GM06990 (cell line): ENCODE data around the gene KCNJ6.
"Not testable (repeated sequence)": the region's sequence is repeated elsewhere in the genome, so short reads cannot be mapped to it uniquely, and the experiment has no call there.

Source experiments
- DNase-seq: peaks from one replicate; pipeline ENCODE4 v3.0.0-alpha.2; 2011; ENCODE audit not compliant: insufficient read length; ENCODE audit errors: extremely low read depth
- H3K27me3 ChIP-seq: replicated peaks from 2 replicates; pipeline ENCODE4 v1.6.0; 2011; ENCODE audit warnings: low read length; ENCODE audit not compliant: control insufficient read depth, insufficient read depth
- H3K36me3 ChIP-seq: 2 replicates; pipeline ENCODE4 v1.5.1; 2011; ENCODE audit warnings: low read length; ENCODE audit not compliant: control insufficient read depth, insufficient read depth
- H3K4me3 ChIP-seq: replicated peaks from 2 replicates; pipeline ENCODE4 v1.5.1; 2011; ENCODE audit warnings: low read depth, mild to moderate bottlenecking, control low read depth, low read length
- CTCF ChIP-seq: IDR thresholded peaks from 2 replicates; pipeline ENCODE4 v1.5.1; 2011; ENCODE audit warnings: low read length, control low read depth, mild to moderate bottlenecking, inconsistent platforms; ENCODE audit not compliant: insufficient read depth, poor library complexity, severe bottlenecking

Gene KCNJ6

DNA sequence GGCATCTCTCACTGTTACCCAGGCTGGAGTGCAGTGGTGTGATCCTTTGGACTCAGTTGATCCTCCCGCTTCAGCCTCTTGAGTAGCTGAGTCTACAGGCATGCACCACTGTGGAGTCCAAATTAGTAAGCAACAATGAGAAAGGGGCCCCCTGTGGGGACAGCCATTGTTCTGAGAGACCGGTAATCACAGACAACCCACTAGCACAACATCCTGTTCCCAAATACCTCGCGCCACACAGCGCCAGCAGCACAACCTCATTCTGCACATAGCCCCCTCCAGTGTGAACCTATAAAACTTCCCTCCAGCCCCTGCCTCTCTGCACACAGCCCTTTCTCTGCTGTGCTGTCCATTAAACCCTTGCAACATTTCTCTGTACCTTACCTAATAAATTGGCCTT, 323.2 kb downstream of the KCNJ6 start:
- H3K4me3 ChIP-seq, result no peak overlapping the region
- no peaks in the 10 kb centered on the region for H3K36me3 ChIP-seq
- DNase-seq, result no peak
- TF ChIP-seq CTCF, result no peak
- H3K27me3 ChIP-seq, result no peaks in the 10 kb centered on the region

DNA sequence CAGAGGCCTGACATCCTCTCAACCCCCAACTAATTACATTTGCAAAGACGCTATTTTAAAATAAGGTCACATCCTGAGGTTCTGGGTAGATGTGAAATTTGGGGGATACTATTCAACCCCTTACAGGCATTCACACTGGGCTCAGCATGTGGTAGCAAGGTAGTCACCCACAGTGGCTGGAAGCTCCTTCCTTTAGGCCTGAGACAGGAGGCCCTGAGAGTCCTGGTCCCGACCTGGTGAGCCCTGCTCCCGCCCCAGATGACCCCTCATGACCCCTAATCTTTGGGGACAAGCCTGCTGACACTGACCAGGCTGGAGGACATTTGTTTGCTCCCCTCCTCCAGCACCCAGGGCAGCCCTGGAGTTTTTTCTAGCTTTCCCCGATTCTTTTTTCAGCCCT, 323.8 kb downstream of the KCNJ6 start:
- Histone ChIP-seq H3K4me3 (no peak overlapping the region), H3K27me3 (no peaks in the 10 kb centered on the region), H3K36me3 (no peaks in the 10 kb centered on the region)
- no peak for TF ChIP-seq CTCF
- DNase-seq, result no peak

- H3K27me3 ChIP-seq, H3K4me3 ChIP-seq, DNase-seq, H3K36me3 ChIP-seq: not testable (repeated sequence)
Measured at GRCh38 chr21:37591994-37592393, 324.3 kb downstream of the KCNJ6 start.

DNA sequence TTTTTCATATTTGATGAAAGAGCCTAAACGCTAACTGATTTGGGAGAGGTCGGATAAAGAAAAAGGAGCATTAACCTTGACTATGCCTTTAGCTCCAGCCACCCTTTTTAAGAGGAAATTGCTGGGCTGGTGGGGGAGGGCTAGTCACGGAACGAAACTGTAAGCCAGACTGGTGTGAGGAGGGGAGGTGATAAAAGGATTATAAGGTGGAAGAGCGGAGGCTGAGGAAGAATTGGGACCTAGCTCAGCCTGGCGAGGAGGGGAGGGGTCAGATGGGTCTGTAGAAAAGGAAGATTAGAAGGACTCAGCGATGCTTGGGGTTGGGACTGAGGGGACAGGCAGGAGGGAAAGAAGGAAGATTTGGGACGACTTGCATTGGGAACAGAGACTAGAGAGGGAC, 325.4 kb downstream of the KCNJ6 start:
- DNase-seq, H3K4me3 ChIP-seq, H3K36me3 ChIP-seq, H3K27me3 ChIP-seq: not testable (repeated sequence)

DNA sequence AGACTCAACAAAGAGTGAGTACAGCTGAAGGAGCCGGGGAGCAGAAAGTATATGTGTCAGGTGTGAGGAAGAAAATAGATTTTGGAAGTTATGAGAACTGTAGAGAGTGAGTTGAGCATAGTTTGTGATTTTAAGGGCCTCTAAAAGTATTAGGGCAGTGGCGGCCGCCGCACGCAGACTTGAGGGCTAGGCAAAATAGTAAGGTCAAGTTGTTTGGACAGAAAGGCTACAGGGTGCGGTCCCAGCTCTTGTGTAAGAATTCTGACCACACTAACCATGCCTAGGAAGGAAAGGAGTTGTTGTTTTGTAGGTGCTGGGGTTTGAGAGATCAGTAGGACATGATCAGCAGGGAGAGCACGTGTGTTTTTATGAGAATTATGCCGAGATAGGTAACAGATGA, 327.6 kb downstream of the KCNJ6 start:
- H3K36me3 ChIP-seq, H3K27me3 ChIP-seq, H3K4me3 ChIP-seq, DNase-seq: not testable (repeated sequence)

DNA sequence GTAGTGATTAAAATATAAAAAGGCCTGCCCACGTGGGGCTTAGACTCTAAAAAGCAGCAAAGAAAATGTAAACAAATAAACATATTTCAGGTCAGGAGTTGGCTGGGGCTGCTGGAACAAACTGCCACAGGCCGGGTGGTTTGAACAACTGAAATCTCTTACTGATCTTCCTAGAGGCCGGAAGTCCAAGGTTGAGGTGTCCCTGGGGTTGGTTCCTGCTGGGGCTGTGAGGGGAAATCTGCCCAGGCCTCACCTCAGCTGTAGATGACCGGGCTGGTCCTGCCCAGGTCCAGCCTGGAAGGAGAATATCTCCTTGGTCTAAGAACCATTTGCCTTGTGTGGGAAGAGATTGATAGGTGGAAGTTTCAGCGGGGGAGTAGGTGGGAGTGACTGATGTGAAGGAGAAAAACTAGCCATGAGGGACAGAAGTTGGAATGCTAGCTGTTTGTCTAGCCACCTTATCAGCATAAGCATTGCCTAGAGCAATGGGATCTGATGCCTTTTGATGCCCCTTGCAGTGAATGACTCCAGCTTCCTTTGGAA, 328.6 kb downstream of the KCNJ6 start:
- H3K36me3 ChIP-seq, result no peaks in the 10 kb centered on the region
- H3K4me3 ChIP-seq, result no peak overlapping the region
- no peak for TF ChIP-seq CTCF
- no peaks in the 10 kb centered on the region; the same call in 1 of the 2 replicates for H3K27me3 ChIP-seq
- no peak for DNase-seq

DNA sequence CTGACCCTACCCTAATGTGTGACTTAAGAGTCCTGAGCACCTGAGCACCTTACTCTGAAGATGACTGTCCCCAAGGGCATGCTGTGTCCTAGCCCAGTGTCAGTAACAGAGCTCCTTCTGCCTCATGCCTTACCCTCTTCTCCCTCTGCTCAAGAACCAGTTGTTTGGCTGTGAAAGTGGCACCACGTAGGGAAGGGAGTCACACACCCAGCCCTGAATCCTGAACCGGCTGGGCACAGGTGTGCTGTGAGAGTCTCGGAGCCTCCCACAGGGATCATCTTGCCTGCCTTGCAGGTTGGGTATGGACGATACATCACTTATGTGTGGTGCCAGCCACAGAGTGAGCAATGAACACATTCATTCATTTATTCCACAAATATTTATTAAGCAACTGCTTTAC, 329.1 kb downstream of the KCNJ6 start:
- Histone ChIP-seq H3K27me3 (no peaks in the 10 kb centered on the region; the same call in 1 of the 2 replicates), H3K36me3 (no peaks in the 10 kb centered on the region), H3K4me3 (no peak overlapping the region)
- TF ChIP-seq CTCF, result no peak
- DNase-seq, result no peak
